Osteoblast (primary cell): ENCODE results near the gene EXOC5. TPM values are rescaled to one million over a fixed set of nuclear protein-coding genes. Genes with fewer than 3 reads are reported as not detected.
"Not testable (repeated sequence)": the region's sequence is repeated elsewhere in the genome, so short reads cannot be mapped to it uniquely, and the experiment has no call there.

Source experiments
- DNase-seq: peaks from one replicate; pipeline ENCODE4 v3.0.0; 2011; ENCODE audit warnings: low spot score, mixed read lengths; ENCODE audit not compliant: insufficient read length; ENCODE audit errors: missing footprints
- H2AFZ ChIP-seq: 2 replicates; pipeline ENCODE4 v1.6.0; 2011; ENCODE audit warnings: mild to moderate bottlenecking, low read length
- H3K27ac ChIP-seq: 2 replicates; pipeline ENCODE4 v1.5.1; 2011; ENCODE audit warnings: mild to moderate bottlenecking, low read depth, low read length, moderate library complexity
- H3K27me3 ChIP-seq: 2 replicates; pipeline ENCODE4 v1.6.0; 2012; ENCODE audit warnings: mild to moderate bottlenecking, control low read depth, inconsistent platforms, low read length, moderate library complexity; ENCODE audit not compliant: insufficient read depth
- H3K36me3 ChIP-seq: 2 replicates; pipeline ENCODE4 v1.5.1; 2011; ENCODE audit warnings: mild to moderate bottlenecking, low read length, control low read depth, moderate library complexity; ENCODE audit not compliant: insufficient read depth
- H3K4me1 ChIP-seq: 2 replicates; pipeline ENCODE4 v1.5.1; 2011; ENCODE audit warnings: mild to moderate bottlenecking, low read length, control low read depth, moderate library complexity; ENCODE audit not compliant: insufficient read depth
- H3K4me2 ChIP-seq: 2 replicates; pipeline ENCODE4 v1.6.0; 2011; ENCODE audit warnings: mild to moderate bottlenecking, low read length; ENCODE audit not compliant: insufficient read depth
- H3K4me3 ChIP-seq: fragments of 200-600 bp; sonication (generic); 3 replicates; pipeline ENCODE4 v1.5.1; 2012; ENCODE audit warnings: mild to moderate bottlenecking, low read length, inconsistent platforms; ENCODE audit not compliant: insufficient read depth
- H3K79me2 ChIP-seq: 2 replicates; pipeline ENCODE4 v1.6.0; 2012; ENCODE audit warnings: mild to moderate bottlenecking, low read length, control low read depth, inconsistent platforms; ENCODE audit not compliant: insufficient read depth
- H3K9me3 ChIP-seq: 2 replicates; pipeline ENCODE4 v1.5.1; 2011; ENCODE audit warnings: low read depth, low read length, control low read depth
- H4K20me1 ChIP-seq: 2 replicates; pipeline ENCODE4 v1.6.0; 2012; ENCODE audit warnings: mild to moderate bottlenecking, low read length, control low read depth; ENCODE audit not compliant: insufficient read depth
- total RNA-seq: library from RNA; depleted of rRNA; stranded (reverse); fragments of >200 nt; gene quantifications from 2 replicates; pipeline ENCODE4 v1.2.3, GENCODE V29; 2012
- TF ChIP-seq, protein P1 (sequence below): IDR thresholded peaks from 2 replicates; pipeline ENCODE4 v1.5.1; 2011; ENCODE audit warnings: mild to moderate bottlenecking, low read depth, low read length, moderate library complexity; ENCODE audit errors: extremely low read depth

Gene EXOC5
- total RNA-seq, 1 donor, result 80.3 TPM

DNA sequence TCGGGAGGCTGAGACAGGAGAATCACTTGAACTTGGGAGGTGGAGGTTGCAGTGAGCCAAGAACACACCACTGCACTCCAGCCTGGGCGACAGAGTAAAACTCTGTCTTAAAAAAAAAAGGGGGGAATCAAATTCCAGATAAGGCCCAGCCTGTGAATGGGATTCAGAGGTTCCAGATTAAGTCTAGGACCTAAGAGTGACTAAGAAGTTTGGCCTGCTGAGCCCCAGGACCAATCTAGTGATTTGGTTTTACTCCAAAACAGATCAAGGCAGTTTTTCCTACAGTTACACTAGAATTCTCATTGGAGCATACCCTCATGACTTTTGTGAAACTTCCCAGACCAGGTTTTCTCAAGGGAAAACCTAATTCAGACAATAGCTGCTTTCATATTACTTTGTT lies 22.8 kb downstream of the EXOC5 start:
- TF ChIP-seq, protein P1, sequence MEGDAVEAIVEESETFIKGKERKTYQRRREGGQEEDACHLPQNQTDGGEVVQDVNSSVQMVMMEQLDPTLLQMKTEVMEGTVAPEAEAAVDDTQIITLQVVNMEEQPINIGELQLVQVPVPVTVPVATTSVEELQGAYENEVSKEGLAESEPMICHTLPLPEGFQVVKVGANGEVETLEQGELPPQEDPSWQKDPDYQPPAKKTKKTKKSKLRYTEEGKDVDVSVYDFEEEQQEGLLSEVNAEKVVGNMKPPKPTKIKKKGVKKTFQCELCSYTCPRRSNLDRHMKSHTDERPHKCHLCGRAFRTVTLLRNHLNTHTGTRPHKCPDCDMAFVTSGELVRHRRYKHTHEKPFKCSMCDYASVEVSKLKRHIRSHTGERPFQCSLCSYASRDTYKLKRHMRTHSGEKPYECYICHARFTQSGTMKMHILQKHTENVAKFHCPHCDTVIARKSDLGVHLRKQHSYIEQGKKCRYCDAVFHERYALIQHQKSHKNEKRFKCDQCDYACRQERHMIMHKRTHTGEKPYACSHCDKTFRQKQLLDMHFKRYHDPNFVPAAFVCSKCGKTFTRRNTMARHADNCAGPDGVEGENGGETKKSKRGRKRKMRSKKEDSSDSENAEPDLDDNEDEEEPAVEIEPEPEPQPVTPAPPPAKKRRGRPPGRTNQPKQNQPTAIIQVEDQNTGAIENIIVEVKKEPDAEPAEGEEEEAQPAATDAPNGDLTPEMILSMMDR, result no peak
- no peak overlapping the region for H3K4me3 ChIP-seq
- H3K79me2 ChIP-seq, result peaks cover 56% of the 10 kb centered on the region
- no peak for DNase-seq
- peaks cover 28% of the 10 kb centered on the region for H3K4me1 ChIP-seq
- no peaks in the 10 kb centered on the region for H3K9me3 ChIP-seq
- no peaks in the 10 kb centered on the region for H3K27me3 ChIP-seq
- H4K20me1 ChIP-seq, result no peaks in the 10 kb centered on the region
- no peak overlapping the region for H2AFZ ChIP-seq
- H3K27ac ChIP-seq, result peak overlapping the region; percentile 46
- peaks cover 15% of the 10 kb centered on the region for H3K36me3 ChIP-seq
- no peak overlapping the region for H3K4me2 ChIP-seq

DNA sequence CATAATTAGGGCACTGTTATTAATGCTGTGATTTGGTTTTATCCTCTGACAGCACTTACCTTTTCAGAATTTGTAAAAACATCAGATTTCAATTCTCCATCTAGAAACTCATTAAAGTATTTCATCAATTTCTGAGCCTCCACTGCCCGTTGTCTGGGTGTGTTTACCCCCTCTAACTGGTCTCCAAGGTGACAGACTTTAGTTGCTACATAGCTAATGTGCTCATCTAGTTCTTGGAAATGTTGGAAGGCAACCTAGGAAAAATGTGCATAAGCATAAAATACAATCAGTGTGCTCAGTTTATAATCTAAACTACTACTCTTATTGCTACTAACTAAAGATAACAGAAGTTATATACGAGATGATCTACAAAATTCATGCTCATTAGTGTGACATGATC lies 24.6 kb downstream of the EXOC5 start:
- DNase-seq, result no peak
- Histone ChIP-seq H3K79me2 (peaks cover 39% of the 10 kb centered on the region), H2AFZ (no peak overlapping the region), H3K27ac (peak overlapping the region; percentile 22), H3K4me2 (no peak overlapping the region), H4K20me1 (no peaks in the 10 kb centered on the region), H3K27me3 (no peaks in the 10 kb centered on the region), H3K36me3 (peaks cover 15% of the 10 kb centered on the region), H3K4me1 (peaks cover 28% of the 10 kb centered on the region), H3K9me3 (no peaks in the 10 kb centered on the region), H3K4me3 (no peak overlapping the region)
- TF ChIP-seq, protein P1, result no peak

DNA sequence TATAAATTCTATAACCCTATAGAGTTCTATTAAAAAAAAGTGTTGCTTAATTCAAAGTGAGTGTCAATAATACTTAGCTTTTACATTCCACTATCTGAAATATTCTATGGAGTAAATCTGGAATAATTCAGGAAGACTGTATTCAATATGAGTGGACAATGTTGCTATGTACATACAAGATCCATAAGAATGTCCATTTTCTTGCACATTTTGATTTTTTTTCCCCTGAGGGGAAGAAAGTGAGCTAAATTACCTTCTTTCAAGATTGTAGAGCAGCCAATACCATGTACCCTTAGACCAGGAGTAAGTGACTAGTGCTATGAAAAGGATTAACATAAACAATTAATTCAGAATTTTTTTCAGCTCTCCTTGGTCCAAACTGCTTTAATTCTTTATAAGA lies 25.4 kb downstream of the EXOC5 start:
- Histone ChIP-seq H3K27ac (no peak overlapping the region), H3K79me2 (peaks cover 32% of the 10 kb centered on the region), H3K36me3 (peaks cover 15% of the 10 kb centered on the region), H3K9me3 (no peaks in the 10 kb centered on the region), H3K27me3 (no peaks in the 10 kb centered on the region), H3K4me2 (no peak overlapping the region), H2AFZ (no peak overlapping the region), H3K4me1 (peaks cover 28% of the 10 kb centered on the region), H3K4me3 (no peak overlapping the region), H4K20me1 (no peaks in the 10 kb centered on the region)
- no peak for DNase-seq
- TF ChIP-seq, protein P1, result no peak

DNA sequence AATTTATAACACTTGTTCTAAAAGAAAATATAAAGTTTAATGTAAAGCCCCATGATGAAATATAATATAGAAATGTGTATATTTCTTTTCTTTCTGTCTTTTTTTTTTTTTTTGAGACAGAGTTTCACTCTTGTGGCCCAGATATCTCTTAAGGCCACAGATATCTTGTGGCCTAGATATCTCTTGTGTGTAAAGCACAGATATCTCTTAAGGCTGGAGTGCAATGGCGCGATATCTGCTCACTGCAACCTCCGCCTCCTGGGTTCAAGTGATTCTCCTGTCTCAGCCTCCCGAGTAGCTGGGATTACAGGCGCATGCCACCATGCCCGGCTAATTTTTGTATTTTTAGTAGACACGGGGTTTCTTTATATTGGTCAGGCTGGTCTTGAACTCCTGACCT lies 28.6 kb downstream of the EXOC5 start:
- not testable (repeated sequence) for H3K4me2 ChIP-seq, H3K4me3 ChIP-seq, H3K9me3 ChIP-seq

More for the DNA sequence above, 28.6 kb downstream of the EXOC5 start:
- H3K27ac ChIP-seq, H4K20me1 ChIP-seq, DNase-seq, H2AFZ ChIP-seq, H3K4me1 ChIP-seq, H3K27me3 ChIP-seq: not testable (repeated sequence)
- Histone ChIP-seq H3K79me2 (peaks cover 17% of the 10 kb centered on the region), H3K36me3 (peaks cover 13% of the 10 kb centered on the region)
